Lower lobe of right lung (tissue), 2 donors: ENCODE results near the gene RAD23B. TPM values are rescaled to one million over a fixed set of nuclear protein-coding genes. Genes with fewer than 3 reads are reported as not detected.

Experiments
- ATAC-seq, 2 donors: fragments of 200-7000 bp; cut with Tn5 transposase; one replicate each; pipeline ENCODE4 v1.9.1; 2020 to 2022; ENCODE audit warnings: mild to moderate bottlenecking in 2 of 2, moderate library complexity in 2 of 2
- DNase-seq: peaks from one replicate; pipeline ENCODE4 v3.0.0-alpha.2; 2020
- H3K27ac ChIP-seq: fragments of 200-600 bp; one replicate; pipeline ENCODE4 v1.8.0; 2022
- H3K27me3 ChIP-seq: fragments of 200-600 bp; one replicate; pipeline ENCODE4 v1.8.0; 2022; ENCODE audit warnings: low read depth
- H3K36me3 ChIP-seq: fragments of 200-600 bp; one replicate; pipeline ENCODE4 v1.8.0; 2022; ENCODE audit warnings: mild to moderate bottlenecking
- H3K4me1 ChIP-seq: fragments of 200-600 bp; one replicate; pipeline ENCODE4 v1.8.0; 2022
- H3K4me3 ChIP-seq: fragments of 200-600 bp; one replicate; pipeline ENCODE4 v1.8.0; 2022; ENCODE audit warnings: mild to moderate bottlenecking
- H3K9me3 ChIP-seq: fragments of 200-600 bp; one replicate; pipeline ENCODE4 v1.8.0; 2022
- CTCF ChIP-seq: fragments of 200-600 bp; IDR thresholded peaks from one replicate; pipeline ENCODE4 v1.8.0; 2022; ENCODE audit warnings: antibody characterized with exemption, mild to moderate bottlenecking
- intact Hi-C: fragments of 100-400 bp; cut with DNase I; formaldehyde crosslinking; loops from one replicate; pipeline ENCODE4 v1.11.0; 2022
- total RNA-seq: library from RNA; stranded (reverse); fragmentation: NEBNext Ultra II Directional; extraction: Animal tissue kit (Norgen Biotek cat#: 25700); gene quantifications from one replicate; pipeline ENCODE4 v1.2.1, GENCODE V29; 2021
- donor health status: DM: no; HTN: yes; CAD: no; lungs with severe emphysema.

RAD23B gene
- total RNA-seq, 1 donor from 2014 or later = 95.4 TPM

- no peaks in the 10 kb centered on the region for H3K27me3 ChIP-seq
- peaks cover 4% of the 10 kb centered on the region for H3K9me3 ChIP-seq
- intact Hi-C loops = no loop called here
- no peak for TF ChIP-seq CTCF
- H3K4me1 ChIP-seq = no peaks in the 10 kb centered on the region
- H3K4me3 ChIP-seq = no peak overlapping the region
- no peaks in the 10 kb centered on the region for H3K36me3 ChIP-seq
- ATAC-seq (no peak), DNase-seq (no peak)
- H3K27ac ChIP-seq = no peak overlapping the region
These were observed 19.8 kb upstream of the RAD23B start for GRCh38 chr9:107263289-107263688.

GRCh38 chr9:107266624-107267368 lies 16.3 kb upstream of the RAD23B start:
- intact Hi-C loops = no loop called here
- no peaks in the 10 kb centered on the region for H3K36me3 ChIP-seq
- TF ChIP-seq CTCF = no peak
- peaks cover 10% of the 10 kb centered on the region for H3K4me1 ChIP-seq
- no peak overlapping the region for H3K4me3 ChIP-seq
- H3K27ac ChIP-seq = no peak overlapping the region
- ATAC-seq (no peak), DNase-seq (no peak)
- no peaks in the 10 kb centered on the region for H3K27me3 ChIP-seq
- peaks cover 4% of the 10 kb centered on the region for H3K9me3 ChIP-seq

GRCh38 chr9:107268560-107268959 lies 14.5 kb upstream of the RAD23B start:
- H3K27me3 ChIP-seq = no peaks in the 10 kb centered on the region
- intact Hi-C loops = no loop called here
- peaks cover 12% of the 10 kb centered on the region for H3K4me1 ChIP-seq
- H3K4me3 ChIP-seq = no peak overlapping the region
- H3K9me3 ChIP-seq = peaks cover 4% of the 10 kb centered on the region
- no peak for ATAC-seq
- H3K36me3 ChIP-seq = no peaks in the 10 kb centered on the region
- H3K27ac ChIP-seq = no peak overlapping the region
- DNase-seq = no peak
- no peak for TF ChIP-seq CTCF

GRCh38 chr9:107269254-107269653 lies 13.8 kb upstream of the RAD23B start:
- ATAC-seq (no peak), DNase-seq (no peak)
- intact Hi-C loops = no loop called here
- Histone ChIP-seq H3K9me3 (peaks cover 4% of the 10 kb centered on the region), H3K27ac (peak overlapping the region; percentile 51), H3K4me3 (no peak overlapping the region), H3K27me3 (no peaks in the 10 kb centered on the region), H3K4me1 (peaks cover 16% of the 10 kb centered on the region), H3K36me3 (no peaks in the 10 kb centered on the region)
- TF ChIP-seq CTCF = no peak

- DNase-seq (no peak), ATAC-seq (peak in 1 of 2 donors; percentile 39)
- Histone ChIP-seq H3K27me3 (no peaks in the 10 kb centered on the region), H3K9me3 (peaks cover 4% of the 10 kb centered on the region), H3K4me1 (peaks cover 16% of the 10 kb centered on the region), H3K27ac (peak overlapping the region; percentile 51), H3K4me3 (peak overlapping the region; percentile 25), H3K36me3 (no peaks in the 10 kb centered on the region)
- TF ChIP-seq CTCF = no peak
- intact Hi-C loops = no loop called here
These were observed 13.4 kb upstream of the RAD23B start for GRCh38 chr9:107269681-107270080.
